Stimulated activated CD8-positive, alpha-beta memory T cell treated with anti-CD3 and anti-CD28 coated beads, Interleukin-2, amount 100 ng/mL, for 1 hour (primary cell): ENCODE data around the gene KRT32.

Experiments used
- DNase-seq, 2 donors: peaks; one replicate each; pipeline ENCODE4 v3.0.0-alpha.2; 2020; ENCODE audit warnings: low read depth in 2 of 2

The KRT32 gene

DNA sequence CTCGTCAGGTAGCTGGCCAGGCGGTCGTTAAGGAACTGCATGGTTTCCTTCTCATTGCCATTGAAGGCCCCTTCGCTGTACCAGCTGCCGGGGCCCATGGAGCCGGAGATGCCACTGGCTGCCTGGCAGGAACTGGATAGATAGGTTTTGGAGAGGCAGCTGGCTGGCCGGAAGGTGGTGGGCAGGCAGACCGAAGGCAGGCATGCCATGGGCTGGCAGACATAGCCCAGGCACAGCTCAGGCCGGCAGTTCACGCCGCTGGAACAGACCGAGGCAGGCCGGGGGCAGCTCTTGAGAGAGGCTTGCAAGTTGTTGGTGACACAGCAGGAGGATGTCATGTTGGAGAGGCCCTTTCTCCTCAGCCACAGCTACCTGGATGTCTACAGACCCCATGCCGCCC lies at the start of gene KRT32:
KRT32 (minus strand) TSS at position 399 of the 400 bp plus-strand sequence; CDS start at position 338, 61 bp downstream.
- no peak for DNase-seq

- no peak for DNase-seq
Measured at GRCh38 chr17:41516830-41517283, 49.7 kb upstream of the KRT32 start.

GRCh38 chr17:41516147-41516829 lies 49.1 kb upstream of the KRT32 start:
- DNase-seq: no peak

GRCh38 chr17:41513168-41513547 lies 46.0 kb upstream of the KRT32 start:
- no peak for DNase-seq

GRCh38 chr17:41512546-41513167 lies 45.5 kb upstream of the KRT32 start:
- DNase-seq: no peak

DNA sequence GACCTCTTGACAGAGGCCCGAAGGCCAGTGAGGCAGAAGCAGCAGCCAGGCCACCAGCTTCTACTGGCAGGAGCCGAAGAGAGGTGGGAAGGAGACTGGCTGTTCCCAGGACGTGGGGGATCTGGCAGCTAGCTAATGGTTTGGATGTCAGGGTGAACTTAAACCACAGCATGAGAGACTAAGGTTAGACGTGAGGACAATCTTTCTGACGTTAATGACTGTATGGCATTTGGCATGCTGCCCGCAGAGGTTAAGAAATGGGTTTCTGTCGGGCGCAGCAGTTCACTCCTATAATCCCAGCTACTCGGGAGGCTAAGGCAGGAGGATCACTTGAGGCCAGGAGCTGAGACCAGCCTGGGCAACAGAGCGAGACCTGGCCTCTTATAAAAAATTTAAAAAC lies 44.5 kb upstream of the KRT32 start:
- no peak for DNase-seq

GRCh38 chr17:41511116-41511515 lies 43.9 kb upstream of the KRT32 start:
- no peak for DNase-seq

GRCh38 chr17:41510251-41511065 lies 43.3 kb upstream of the KRT32 start:
- no peak for DNase-seq

DNA sequence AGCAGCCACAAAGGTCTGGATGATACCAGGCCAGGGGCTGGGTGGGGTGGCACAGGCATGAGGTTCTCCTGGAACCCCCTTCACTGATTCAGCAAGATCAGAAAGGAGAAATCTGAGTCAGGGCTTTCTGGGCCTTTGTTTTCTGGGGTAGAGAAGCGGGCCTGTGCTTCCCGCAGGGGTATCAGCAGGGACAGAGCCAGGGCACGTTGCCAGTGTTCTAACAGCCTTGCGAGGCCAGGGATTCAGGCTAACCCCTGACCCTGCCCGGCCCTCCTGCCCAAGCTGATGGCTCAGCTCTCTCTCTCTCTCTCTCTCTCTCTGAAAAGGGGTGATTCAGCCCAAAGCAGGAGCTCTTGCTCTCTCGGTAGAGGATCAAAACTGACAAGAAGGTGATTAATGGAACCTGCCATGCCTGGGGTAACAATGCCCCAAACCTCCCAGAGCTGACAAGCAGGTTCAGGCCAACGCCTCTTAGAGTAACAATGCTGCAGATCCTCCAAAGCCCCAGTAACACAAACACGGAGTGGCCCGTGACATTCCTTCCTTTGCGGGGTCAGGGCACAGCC lies 40.2 kb upstream of the KRT32 start:
- no peak for DNase-seq

- DNase-seq: no peak
Measured at GRCh38 chr17:41505809-41506767, 38.9 kb upstream of the KRT32 start.

DNA sequence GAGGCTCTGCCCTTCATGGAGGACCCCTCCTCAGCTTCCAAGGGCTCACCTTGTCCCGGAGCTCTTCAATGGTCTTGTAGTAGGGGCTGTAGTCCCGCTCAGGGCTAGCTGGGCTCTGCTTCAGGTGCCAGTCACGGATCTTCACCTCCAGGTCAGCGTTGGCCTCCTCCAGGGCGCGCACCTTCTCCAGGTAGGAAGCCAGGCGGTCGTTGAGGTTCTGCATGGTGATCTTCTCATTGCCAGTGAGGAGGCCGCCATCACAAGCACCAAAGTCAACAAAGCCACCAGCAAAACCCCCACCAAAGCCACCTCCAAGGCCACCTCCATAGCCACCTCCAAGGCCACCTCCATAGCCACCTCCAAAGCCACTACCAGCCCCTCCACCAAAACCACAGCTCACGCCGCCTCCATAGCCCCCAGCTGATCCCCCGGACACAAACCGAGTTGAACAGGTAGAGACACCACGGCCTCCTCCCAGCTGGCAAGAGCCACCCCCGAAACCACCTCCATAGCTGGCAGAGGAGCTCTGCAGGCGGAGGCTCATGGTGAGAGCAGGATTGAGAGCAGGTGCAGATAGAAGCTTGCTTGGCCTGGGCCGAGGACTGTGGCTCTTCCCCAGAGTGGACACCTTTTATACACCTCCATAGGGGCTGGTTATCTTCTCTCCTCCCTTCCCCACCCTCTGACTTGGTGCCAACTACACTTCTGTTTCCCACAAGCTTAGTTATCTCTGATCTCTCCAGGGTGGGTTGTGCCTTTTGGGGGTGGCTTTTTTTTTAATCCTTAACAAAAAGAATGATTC lies 38.0 kb upstream of the KRT32 start, which contains the start of gene KRT13:
KRT13 (minus strand) TSS at position 606 of the 802 bp plus-strand sequence; CDS start at position 544, 62 bp downstream.
- DNase-seq: no peak

GRCh38 chr17:41504246-41504977 lies 37.2 kb upstream of the KRT32 start:
- no peak for DNase-seq

GRCh38 chr17:41503202-41503601 lies 36.0 kb upstream of the KRT32 start:
- no peak for DNase-seq

- DNase-seq: no peak
Measured at GRCh38 chr17:41500131-41500911, 33.1 kb upstream of the KRT32 start.

DNA sequence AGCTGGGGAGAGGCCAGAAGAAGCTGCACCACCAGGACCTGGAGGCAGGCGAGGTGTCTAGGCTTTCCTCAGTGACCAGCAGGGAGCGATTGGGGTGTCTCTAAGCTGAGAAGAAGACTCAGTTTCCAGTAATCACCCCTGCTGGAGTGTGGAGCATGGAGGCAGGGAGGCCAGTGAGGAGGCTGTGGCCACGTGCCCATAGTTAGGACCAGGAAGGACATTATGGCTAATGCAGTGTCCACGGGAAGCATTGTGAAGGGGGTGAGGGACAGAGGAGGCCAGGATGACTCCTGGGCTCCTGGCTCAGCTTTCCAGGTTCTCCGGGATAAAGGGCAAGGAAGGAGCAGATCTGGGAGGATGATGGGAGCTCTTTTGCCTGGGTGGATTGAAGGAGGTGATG lies 32.5 kb upstream of the KRT32 start:
- DNase-seq: no peak

DNA sequence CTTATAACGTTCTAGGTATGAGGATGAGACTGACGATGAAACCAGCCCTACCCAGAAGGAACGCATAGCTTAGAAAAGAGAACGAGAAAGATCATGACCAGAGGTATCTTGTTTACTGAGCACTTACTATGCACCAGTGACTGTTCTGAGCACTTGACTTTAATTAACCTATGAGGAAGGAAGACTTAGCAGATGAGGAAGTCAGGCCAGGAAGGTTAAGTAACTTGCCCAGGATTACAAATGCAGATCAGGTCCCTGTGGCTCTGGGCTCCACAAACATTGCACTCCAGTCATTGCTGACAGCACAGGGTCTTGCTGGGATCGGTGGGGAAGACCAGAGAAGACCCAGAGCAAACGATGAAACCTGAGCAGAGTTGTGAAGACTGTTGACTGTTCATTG lies 31.1 kb upstream of the KRT32 start:
- no peak for DNase-seq

- DNase-seq: peak; percentile 1 to 4
Measured at GRCh38 chr17:41496803-41497484, 29.8 kb upstream of the KRT32 start.

DNA sequence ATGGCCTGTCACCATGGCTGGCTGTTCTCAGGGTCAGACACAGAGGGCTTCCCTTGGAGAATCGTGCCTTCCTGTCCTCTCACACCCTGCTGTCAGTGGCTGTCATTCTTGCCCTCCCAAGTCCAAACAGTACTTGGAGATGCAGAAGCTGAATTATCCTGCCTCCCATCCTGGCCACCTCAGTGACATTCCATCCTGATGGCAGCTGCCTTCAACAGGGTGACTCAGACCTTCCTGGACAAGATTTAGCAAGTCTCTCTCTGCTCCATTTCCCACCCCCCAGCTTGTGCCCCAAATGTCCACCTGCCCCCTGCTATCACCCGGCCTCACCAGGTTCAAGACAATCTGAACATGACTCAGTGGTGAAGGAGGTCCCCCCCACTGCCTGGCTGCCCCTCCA lies 27.3 kb upstream of the KRT32 start:
- DNase-seq: no peak
